Neural crest cell (in vitro differentiated cells): ENCODE data around the gene TBC1D24. TPM values are rescaled to one million over a fixed set of nuclear protein-coding genes. Genes with fewer than 3 reads are reported as not detected.

ENCODE experiments used
- DNase-seq: peaks from one replicate; pipeline ENCODE4 v3.0.0; 2021; ENCODE audit warnings: low read depth, mixed read lengths, low spot score
- H3K27ac Mint-ChIP-seq: one replicate; pipeline ENCODE4 v1.8.0; 2021; ENCODE audit warnings: mild to moderate bottlenecking, mixed read lengths; ENCODE audit not compliant: unreplicated experiment
- H3K27me3 Mint-ChIP-seq: 2 replicates; pipeline ENCODE4 v1.8.0; 2021; ENCODE audit warnings: low read depth, mild to moderate bottlenecking, mixed read lengths
- H3K36me3 Mint-ChIP-seq: 2 replicates; pipeline ENCODE4 v1.8.0; 2021; ENCODE audit warnings: low read depth, mild to moderate bottlenecking, mixed read lengths
- H3K4me1 Mint-ChIP-seq: 2 replicates; pipeline ENCODE4 v1.8.0; 2021; ENCODE audit warnings: mixed read lengths
- H3K4me3 Mint-ChIP-seq: one replicate; pipeline ENCODE4 v1.8.0; 2021; ENCODE audit warnings: mild to moderate bottlenecking, mixed read lengths
- H3K9me3 Mint-ChIP-seq: 2 replicates; pipeline ENCODE4 v1.8.0; 2021; ENCODE audit warnings: mixed read lengths
- CTCF ChIP-seq: fragments of 200-600 bp; sonication (generic); conservative IDR thresholded peaks from 2 replicates; pipeline ENCODE4 v1.5.0; 2021; ENCODE audit warnings: antibody characterized with exemption, mild to moderate bottlenecking
- total RNA-seq: library from RNA; stranded (reverse); gene quantifications from 2 replicates; pipeline ENCODE4 v1.2.1, GENCODE V29; 2021

The TBC1D24 gene
- total RNA-seq, 1 donor from 2014 or later: 30.0 TPM

GRCh38 chr16:2528161-2529060 is 53.5 kb downstream of the TBC1D24 start:
- no peak for DNase-seq
- Mint-ChIP-seq H3K9me3 (no peaks in the 10 kb centered on the region), H3K4me3 (no peak overlapping the region), H3K36me3 (peaks cover 6% of the 10 kb centered on the region), H3K27ac (no peak overlapping the region), H3K27me3 (peaks cover 5% of the 10 kb centered on the region), H3K4me1 (peaks cover 9% of the 10 kb centered on the region)
- TF ChIP-seq CTCF: no peak

- Mint-ChIP-seq H3K4me1 (peaks cover 13% of the 10 kb centered on the region), H3K27ac (no peak overlapping the region), H3K27me3 (peaks cover 14% of the 10 kb centered on the region), H3K4me3 (peak overlapping the region; percentile 38), H3K9me3 (no peaks in the 10 kb centered on the region), H3K36me3 (peaks cover 2% of the 10 kb centered on the region)
- peak; percentile 19 for TF ChIP-seq CTCF
- DNase-seq: no peak
These were observed 54.4 kb downstream of the TBC1D24 start for GRCh38 chr16:2529061-2529931.

GRCh38 chr16:2529961-2530628 is 55.2 kb downstream of the TBC1D24 start:
- Mint-ChIP-seq H3K27me3 (peaks cover 17% of the 10 kb centered on the region), H3K27ac (no peak overlapping the region), H3K9me3 (no peaks in the 10 kb centered on the region), H3K36me3 (no peaks in the 10 kb centered on the region), H3K4me3 (peak overlapping the region; percentile 69), H3K4me1 (peaks cover 16% of the 10 kb centered on the region)
- no peak for TF ChIP-seq CTCF
- no peak for DNase-seq

- TF ChIP-seq CTCF: no peak
- H3K27me3 Mint-ChIP-seq: peaks cover 17% of the 10 kb centered on the region
- H3K9me3 Mint-ChIP-seq: no peaks in the 10 kb centered on the region
- H3K4me1 Mint-ChIP-seq: peaks cover 19% of the 10 kb centered on the region
- H3K36me3 Mint-ChIP-seq: no peaks in the 10 kb centered on the region
- H3K4me3 Mint-ChIP-seq: peak overlapping the region; percentile 92
- H3K27ac Mint-ChIP-seq: no peak overlapping the region
- DNase-seq: no peak
These were observed 55.8 kb downstream of the TBC1D24 start for GRCh38 chr16:2530629-2531318.

- no peak for DNase-seq
These were observed 56.4 kb downstream of the TBC1D24 start, which contains the start of gene CEMP1 for GRCh38 chr16:2531371-2531695. TSS of gene CEMP1 (minus strand) at chr16:2531408. CDS start at chr16:2531073, 335 bp downstream.

More at GRCh38 chr16:2531371-2531695, 56.4 kb downstream of the TBC1D24 start, which contains the start of gene CEMP1:
- Mint-ChIP-seq H3K4me1 (peaks cover 24% of the 10 kb centered on the region), H3K36me3 (no peaks in the 10 kb centered on the region), H3K27me3 (peaks cover 17% of the 10 kb centered on the region), H3K9me3 (no peaks in the 10 kb centered on the region), H3K27ac (peak within 1 kb of the TSS; percentile 87), H3K4me3 (peak within 1 kb of the TSS; percentile 92)
- TF ChIP-seq CTCF: no peak
